ENCODE measurements around the gene KRT32.

- TF ChIP-seq POLR2A (IDR thresholded peaks at IDR 0.05; ENCODE audit: low read depth, low read length): no peak
- TF ChIP-seq TAF1 (IDR thresholded peaks at IDR 0.05; ENCODE audit: low read depth, low read length): no peak
- no peak for TF ChIP-seq POLR2AphosphoS5 (IDR thresholded peaks at IDR 0.05; ENCODE audit: low read depth, low read length)
- no peak for TF ChIP-seq SPI1 (IDR thresholded peaks at IDR 0.05; ENCODE audit: low read depth, low read length)
Measured at GRCh38 chr17:41415411-41415810, 51.8 kb downstream of the KRT32 start.

Measured in GM12891 (cell line).